Endothelial cell of hepatic sinusoid (primary cell): ENCODE measurements around the gene ZBTB32.
"Not testable (repeated sequence)": the region's sequence is repeated elsewhere in the genome, so short reads cannot be mapped to it uniquely, and the experiment has no call there.

Experiments
- in situ Hi-C: cut with HindIII; loops from 2 replicates; pipeline ENCODE4 v1.10.0; 2017; ENCODE audit warnings: low sequenced_read_pairs

ZBTB32 gene, protein sequence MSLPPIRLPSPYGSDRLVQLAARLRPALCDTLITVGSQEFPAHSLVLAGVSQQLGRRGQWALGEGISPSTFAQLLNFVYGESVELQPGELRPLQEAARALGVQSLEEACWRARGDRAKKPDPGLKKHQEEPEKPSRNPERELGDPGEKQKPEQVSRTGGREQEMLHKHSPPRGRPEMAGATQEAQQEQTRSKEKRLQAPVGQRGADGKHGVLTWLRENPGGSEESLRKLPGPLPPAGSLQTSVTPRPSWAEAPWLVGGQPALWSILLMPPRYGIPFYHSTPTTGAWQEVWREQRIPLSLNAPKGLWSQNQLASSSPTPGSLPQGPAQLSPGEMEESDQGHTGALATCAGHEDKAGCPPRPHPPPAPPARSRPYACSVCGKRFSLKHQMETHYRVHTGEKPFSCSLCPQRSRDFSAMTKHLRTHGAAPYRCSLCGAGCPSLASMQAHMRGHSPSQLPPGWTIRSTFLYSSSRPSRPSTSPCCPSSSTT

DNA sequence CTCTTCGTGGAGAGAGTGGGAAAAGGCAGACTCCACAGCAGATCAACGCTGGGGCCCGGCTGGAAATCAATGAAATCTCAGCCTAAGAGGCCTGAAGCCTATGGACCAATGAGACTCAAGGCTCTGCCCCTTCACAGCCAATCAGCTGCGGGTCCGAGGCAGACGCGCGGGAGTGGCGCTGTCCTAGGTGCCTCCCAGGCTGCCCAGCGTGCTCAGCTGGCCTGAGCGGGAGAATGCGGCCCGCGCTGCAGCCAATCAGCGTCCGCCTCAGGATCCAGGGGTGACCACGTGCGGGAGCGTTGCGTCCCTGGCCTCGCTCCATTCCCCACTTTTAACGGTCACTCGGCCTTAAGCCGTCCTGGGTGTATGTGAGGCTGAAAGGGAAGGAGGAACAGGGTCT lies at the start of gene ZBTB32:
ZBTB32 (plus strand) TSS at position 341 of the 400 bp plus-strand sequence. CDS start 10,069 bp downstream, outside the sequence.
- in situ Hi-C loops: no loop called here

- in situ Hi-C loops: loop anchor here (5.0 kb wide), 1 partner anchor 42 kb away; no protein-coding TSS in a partner anchor
These were observed 49.5 kb upstream of the ZBTB32 start for GRCh38 chr19:35654828-35655227.

DNA sequence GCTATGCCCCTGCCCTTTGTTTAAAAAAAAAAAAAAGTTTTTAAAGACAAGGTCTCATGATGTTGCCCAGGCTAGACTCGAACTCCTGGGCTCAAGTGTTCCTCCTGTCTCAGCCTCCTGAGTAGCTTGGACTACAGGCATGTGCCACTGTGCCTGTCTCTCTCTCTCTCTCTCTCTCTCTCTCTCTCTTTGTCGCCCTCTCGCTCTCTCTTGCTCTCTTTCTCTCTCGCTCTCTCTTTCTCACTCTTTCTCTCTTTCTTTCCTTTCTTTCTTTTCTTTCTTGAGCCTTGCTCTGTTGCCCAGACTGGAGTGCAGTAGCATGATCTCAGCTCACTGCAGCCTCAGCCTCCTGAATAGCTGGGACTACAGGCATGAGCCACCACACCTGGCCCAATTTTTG lies 48.8 kb upstream of the ZBTB32 start:
- in situ Hi-C loops: loop anchor here (5.0 kb wide), 1 partner anchor 42 kb away; no protein-coding TSS in a partner anchor

DNA sequence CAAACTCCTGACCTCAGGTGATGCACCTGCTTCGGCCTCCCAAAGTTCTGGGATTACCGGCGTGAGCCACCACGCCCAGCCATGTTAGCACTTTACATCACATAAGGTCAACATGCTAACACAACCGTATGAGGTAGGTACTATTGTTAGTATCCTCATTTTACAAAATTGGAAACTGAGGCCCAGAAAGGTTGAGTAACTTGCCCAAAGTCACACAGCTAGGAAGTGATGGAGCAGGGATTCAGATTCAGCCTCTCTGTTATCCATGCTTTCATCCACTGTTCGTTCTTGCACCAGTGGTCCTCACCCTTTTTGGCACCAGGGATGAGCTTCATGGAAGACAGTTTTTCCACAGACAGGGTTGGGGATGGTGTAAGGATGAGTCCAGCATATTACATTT lies 47.7 kb upstream of the ZBTB32 start:
- in situ Hi-C loops: loop anchor here (5.0 kb wide), 1 partner anchor 41 kb away; no protein-coding TSS in a partner anchor

- in situ Hi-C loops: loop anchor here (5.0 kb wide), 1 partner anchor 39 kb away; no protein-coding TSS in a partner anchor
These were observed 46.3 kb upstream of the ZBTB32 start for GRCh38 chr19:35657904-35658700.

GRCh38 chr19:35661995-35662340 lies 42.4 kb upstream of the ZBTB32 start:
- in situ Hi-C loops: no loop called here

- in situ Hi-C loops: no loop called here
These were observed 40.4 kb upstream of the ZBTB32 start for GRCh38 chr19:35663981-35664380.

GRCh38 chr19:35665157-35665556 lies 39.2 kb upstream of the ZBTB32 start:
- in situ Hi-C loops: no loop called here

DNA sequence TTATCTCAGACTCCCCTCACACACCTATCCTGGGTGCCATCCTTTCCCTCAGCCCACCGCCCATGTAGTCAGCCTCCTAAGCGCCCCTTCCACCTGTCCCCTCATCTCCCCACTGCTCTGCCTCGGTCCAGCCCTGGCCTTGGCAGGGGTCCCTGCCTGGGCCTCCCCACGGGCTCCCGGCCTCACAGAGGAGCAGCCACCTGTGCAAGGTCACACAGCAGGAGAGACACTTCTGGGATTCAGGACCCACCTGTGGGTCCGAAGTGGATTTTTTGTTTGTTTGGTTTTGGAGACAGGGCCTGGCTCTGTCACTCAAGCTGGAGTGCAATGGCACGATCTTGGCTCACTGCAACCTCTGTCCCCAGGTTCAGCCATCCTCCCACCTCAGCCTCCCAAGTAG lies 38.8 kb upstream of the ZBTB32 start:
- in situ Hi-C loops: no loop called here

- in situ Hi-C loops: no loop called here
These were observed 38.0 kb upstream of the ZBTB32 start, which contains the start of gene UPK1A for GRCh38 chr19:35666251-35666913. Gene UPK1A (plus strand): TSS chr19:35666517. CDS start chr19:35666813, 296 bp downstream.

DNA sequence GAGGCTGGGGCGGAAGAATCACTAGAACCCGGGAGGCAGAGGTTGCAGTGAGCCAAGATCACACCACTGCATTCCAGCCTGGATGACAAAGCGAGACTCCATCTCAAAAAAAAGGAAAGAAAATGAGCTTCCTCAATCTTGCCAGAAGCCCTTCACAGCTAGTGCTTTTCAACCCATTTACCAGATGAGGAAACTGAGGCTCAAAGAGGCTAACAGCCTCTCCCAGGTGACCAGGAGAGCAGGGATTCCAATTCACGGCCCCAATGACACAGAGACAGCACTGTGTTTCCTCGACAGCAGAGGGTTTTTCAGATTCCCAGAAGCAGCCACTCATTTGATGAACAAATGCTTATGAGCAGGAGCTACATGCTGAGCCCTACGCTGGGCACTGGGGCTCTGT lies 34.8 kb upstream of the ZBTB32 start:
- in situ Hi-C loops: no loop called here

- in situ Hi-C loops: no loop called here
These were observed 34.4 kb upstream of the ZBTB32 start for GRCh38 chr19:35669974-35670373.

GRCh38 chr19:35670686-35671085 lies 33.7 kb upstream of the ZBTB32 start:
- in situ Hi-C loops: no loop called here

DNA sequence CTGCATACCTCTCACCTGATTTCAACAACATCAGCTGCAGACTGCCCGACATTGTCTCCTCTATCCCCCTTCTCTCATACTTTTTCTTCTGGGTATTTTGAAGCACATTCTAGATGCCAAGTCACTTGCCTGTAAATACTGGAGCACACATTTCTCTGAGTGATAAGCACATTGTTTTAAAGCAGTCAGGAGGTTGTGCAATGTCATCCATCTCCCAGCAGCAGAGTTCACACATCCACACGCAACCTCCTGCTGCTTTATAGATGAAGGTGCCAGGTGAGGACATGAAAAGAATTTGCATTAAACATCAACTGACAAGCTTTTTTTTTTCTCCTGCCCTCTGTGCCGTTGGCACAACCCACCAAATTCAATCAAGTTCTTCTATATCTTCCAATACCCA lies 32.5 kb upstream of the ZBTB32 start:
- in situ Hi-C loops: no loop called here

GRCh38 chr19:35673121-35673804 lies 31.1 kb upstream of the ZBTB32 start:
- in situ Hi-C loops: no loop called here

GRCh38 chr19:35675589-35676140 lies 28.7 kb upstream of the ZBTB32 start:
- in situ Hi-C loops: no loop called here

DNA sequence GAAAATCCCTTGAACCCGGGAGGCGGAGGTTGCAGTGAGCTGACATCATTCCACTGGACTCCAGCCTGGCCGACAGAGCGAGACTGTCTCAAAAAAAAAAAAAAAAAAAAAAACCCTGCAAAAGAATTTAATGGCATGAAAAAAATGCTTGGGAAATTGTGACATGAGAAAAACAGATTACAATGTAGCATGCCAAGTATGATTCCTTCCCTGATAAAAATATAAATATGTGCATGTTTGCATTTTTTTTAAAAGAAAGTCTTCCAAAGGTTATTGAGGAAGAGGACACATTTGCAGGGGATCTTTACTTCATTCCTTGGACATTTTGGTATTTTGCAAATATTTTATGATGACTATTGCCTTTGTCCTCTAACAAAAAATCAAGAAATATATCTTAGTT lies 14.5 kb upstream of the ZBTB32 start:
- in situ Hi-C loops: no loop called here

GRCh38 chr19:35691106-35691505 lies 13.3 kb upstream of the ZBTB32 start:
- in situ Hi-C loops: not testable (repeated sequence)

- in situ Hi-C loops: no loop called here
These were observed 12.3 kb upstream of the ZBTB32 start for GRCh38 chr19:35692010-35692409.

DNA sequence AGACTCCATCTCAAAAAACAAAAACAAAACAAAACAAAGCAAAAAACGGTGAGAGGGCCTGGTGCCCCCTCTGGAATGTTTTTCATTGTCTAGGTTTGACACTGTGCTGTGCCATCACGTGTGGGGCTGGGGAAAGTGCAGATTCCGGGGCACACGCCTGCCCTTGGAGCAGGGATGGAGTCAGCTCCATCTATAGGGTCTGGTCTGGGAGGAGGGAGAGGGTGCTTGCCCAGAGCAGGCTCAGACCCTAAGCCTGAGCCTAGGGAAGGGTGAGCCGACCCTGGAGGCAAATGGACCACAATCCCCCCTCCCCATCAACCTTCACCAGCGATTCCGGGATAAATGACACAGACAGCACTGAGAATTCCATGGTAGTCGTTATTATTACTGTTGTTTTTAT lies 10.9 kb upstream of the ZBTB32 start:
- in situ Hi-C loops: no loop called here
